ENCODE data around the gene VDAC1.

GRCh38 chr5:133952729-133953567, 51.8 kb downstream of the VDAC1 start:
- TF ChIP-seq CTCF (conservative IDR thresholded peaks at IDR 0.05; ENCODE audit: low read length) (no peak), EZH2phosphoT487 (IDR thresholded peaks at IDR 0.05; ENCODE audit: borderline replicate concordance, low read depth, low read length) (no peak)

Measured in OCI-LY7 (cell line).